ENCODE measurements around the gene LAMC3.
"Not testable (repeated sequence)": the region's sequence is repeated elsewhere in the genome, so short reads cannot be mapped to it uniquely, and the experiment has no call there.

LAMC3 gene

GRCh38 chr9:131112374-131113154 is 103.6 kb downstream of the LAMC3 start:
- in situ Hi-C loops (cut with HindIII; ENCODE audit: low sequenced_read_pairs): no loop called here

- in situ Hi-C loops (cut with HindIII; ENCODE audit: low sequenced_read_pairs): no loop called here
Measured at GRCh38 chr9:131113655-131114054, 104.7 kb downstream of the LAMC3 start.

GRCh38 chr9:131114084-131114535 is 105.1 kb downstream of the LAMC3 start:
- in situ Hi-C loops (cut with HindIII; ENCODE audit: low sequenced_read_pairs): no loop called here

- in situ Hi-C loops (cut with HindIII; ENCODE audit: low sequenced_read_pairs): not testable (repeated sequence)
Measured at GRCh38 chr9:131115360-131115742, 106.4 kb downstream of the LAMC3 start.

GRCh38 chr9:131116281-131117120 is 107.5 kb downstream of the LAMC3 start:
- in situ Hi-C loops (cut with HindIII; ENCODE audit: low sequenced_read_pairs): no loop called here

GRCh38 chr9:131117121-131117761 is 108.3 kb downstream of the LAMC3 start:
- in situ Hi-C loops (cut with HindIII; ENCODE audit: low sequenced_read_pairs): no loop called here

- in situ Hi-C loops (cut with HindIII; ENCODE audit: low sequenced_read_pairs): no loop called here
Measured at GRCh38 chr9:131117762-131118145, 108.8 kb downstream of the LAMC3 start.

GRCh38 chr9:131119600-131119999 is 110.6 kb downstream of the LAMC3 start:
- in situ Hi-C loops (cut with HindIII; ENCODE audit: low sequenced_read_pairs): no loop called here

GRCh38 chr9:131120620-131121228 is 111.8 kb downstream of the LAMC3 start:
- in situ Hi-C loops (cut with HindIII; ENCODE audit: low sequenced_read_pairs): no loop called here

- in situ Hi-C loops (cut with HindIII; ENCODE audit: low sequenced_read_pairs): no loop called here
Measured at GRCh38 chr9:131121346-131121745, 112.4 kb downstream of the LAMC3 start.

- in situ Hi-C loops (cut with HindIII; ENCODE audit: low sequenced_read_pairs): no loop called here
Measured at GRCh38 chr9:131122158-131122557, 113.2 kb downstream of the LAMC3 start.

GRCh38 chr9:131125038-131125287 is 116.0 kb downstream of the LAMC3 start:
- in situ Hi-C loops (cut with HindIII; ENCODE audit: low sequenced_read_pairs): no loop called here

GRCh38 chr9:131125288-131126058 is 116.5 kb downstream of the LAMC3 start, which contains the start of gene NUP214:
TSS of gene NUP214 (plus strand) at chr9:131125586. CDS start at chr9:131125705, 119 bp downstream.
- in situ Hi-C loops (cut with HindIII; ENCODE audit: low sequenced_read_pairs): no loop called here

- in situ Hi-C loops (cut with HindIII; ENCODE audit: low sequenced_read_pairs): no loop called here
Measured at GRCh38 chr9:131126059-131126426, 117.1 kb downstream of the LAMC3 start.

GRCh38 chr9:131129183-131129582 is 120.2 kb downstream of the LAMC3 start:
- in situ Hi-C loops (cut with HindIII; ENCODE audit: low sequenced_read_pairs): no loop called here

GRCh38 chr9:131138676-131139075 is 129.7 kb downstream of the LAMC3 start:
- in situ Hi-C loops (cut with HindIII; ENCODE audit: low sequenced_read_pairs): no loop called here

GRCh38 chr9:131140112-131140511 is 131.1 kb downstream of the LAMC3 start:
- in situ Hi-C loops (cut with HindIII; ENCODE audit: low sequenced_read_pairs): no loop called here

- in situ Hi-C loops (cut with HindIII; ENCODE audit: low sequenced_read_pairs): no loop called here
Measured at GRCh38 chr9:131140550-131140949, 131.6 kb downstream of the LAMC3 start.

GRCh38 chr9:131142160-131142559 is 133.2 kb downstream of the LAMC3 start:
- in situ Hi-C loops (cut with HindIII; ENCODE audit: low sequenced_read_pairs): no loop called here

Measured in DLD1 (cell line).